Ectodermal cell (in vitro differentiated cells): ENCODE results near the gene TMEM87B.

ENCODE experiments used
- H3K27ac ChIP-seq: 2 replicates; pipeline ENCODE4 v1.7.0; 2013; ENCODE audit warnings: mild to moderate bottlenecking, low read depth, low read length; ENCODE audit not compliant: insufficient read depth, poor library complexity, severe bottlenecking
- H3K27me3 ChIP-seq: 2 replicates; pipeline ENCODE4 v1.7.0; 2013; ENCODE audit warnings: mild to moderate bottlenecking, low read length; ENCODE audit not compliant: insufficient read depth, control insufficient read depth, poor library complexity, severe bottlenecking
- H3K36me3 ChIP-seq: one replicate; pipeline ENCODE4 v1.7.0; 2013; ENCODE audit warnings: low read length; ENCODE audit not compliant: control insufficient read depth, insufficient read depth
- H3K4me1 ChIP-seq: one replicate; pipeline ENCODE4 v1.7.0; 2013; ENCODE audit warnings: low read length; ENCODE audit not compliant: control insufficient read depth, insufficient read depth
- H3K4me3 ChIP-seq: 2 replicates; pipeline ENCODE4 v1.7.0; 2013; ENCODE audit warnings: low read depth, low read length, control low read depth; ENCODE audit not compliant: insufficient read depth
- H3K9me3 ChIP-seq: 2 replicates; pipeline ENCODE4 v1.7.0; 2013; ENCODE audit warnings: mild to moderate bottlenecking, low read length, moderate library complexity; ENCODE audit not compliant: control insufficient read depth
- WGBS, 2 experiments: methylation state at CpG; one replicate each; pipeline ENCODE4 v1.1.7; 2013; ENCODE audit warnings: missing lambda C conversion rate in 2 of 2; 5-methylcytosine and 5-hydroxymethylcytosine counted together

The TMEM87B gene

GRCh38 chr2:112152476-112153178, 97.6 kb downstream of the TMEM87B start:
- Histone ChIP-seq H3K36me3 (peaks cover 4% of the 10 kb centered on the region), H3K27me3 (no peaks in the 10 kb centered on the region), H3K27ac (no peak overlapping the region), H3K4me1 (peaks cover 6% of the 10 kb centered on the region), H3K4me3 (no peak overlapping the region), H3K9me3 (no peaks in the 10 kb centered on the region)
- 93 to 96% methylated on average over 8 of the region's 10 CpGs for WGBS, 2 experiments

- Histone ChIP-seq H3K27ac (no peak overlapping the region), H3K4me1 (peaks cover 6% of the 10 kb centered on the region), H3K27me3 (no peaks in the 10 kb centered on the region), H3K9me3 (no peaks in the 10 kb centered on the region), H3K4me3 (no peak overlapping the region), H3K36me3 (peaks cover 4% of the 10 kb centered on the region)
- 96% methylated on average over 12 of the region's 12 CpGs for WGBS, 2 experiments
Observed at GRCh38 chr2:112153179-112153490, 98.1 kb downstream of the TMEM87B start.

- WGBS, 2 experiments, result 96 to 97% methylated on average over 10 of the region's 10 CpGs
- no peaks in the 10 kb centered on the region for H3K9me3 ChIP-seq
- peaks cover 6% of the 10 kb centered on the region for H3K4me1 ChIP-seq
- H3K27me3 ChIP-seq, result no peaks in the 10 kb centered on the region
- H3K27ac ChIP-seq, result no peak overlapping the region
- no peak overlapping the region for H3K4me3 ChIP-seq
- peaks cover 4% of the 10 kb centered on the region for H3K36me3 ChIP-seq
Observed at GRCh38 chr2:112153501-112153900, 98.4 kb downstream of the TMEM87B start.

GRCh38 chr2:112154246-112155117, 99.4 kb downstream of the TMEM87B start:
- H3K4me1 ChIP-seq, result peaks cover 6% of the 10 kb centered on the region
- WGBS, 2 experiments, result 77% methylated on average over 14 of the region's 14 CpGs
- no peak overlapping the region for H3K4me3 ChIP-seq

GRCh38 chr2:112155331-112156151, 100.5 kb downstream of the TMEM87B start:
- Histone ChIP-seq H3K9me3 (no peaks in the 10 kb centered on the region), H3K36me3 (peaks cover 4% of the 10 kb centered on the region), H3K27ac (no peak overlapping the region), H3K4me1 (peaks cover 6% of the 10 kb centered on the region), H3K27me3 (no peaks in the 10 kb centered on the region), H3K4me3 (no peak overlapping the region)
- 92% methylated on average over 27 of the region's 27 CpGs for WGBS, 2 experiments

More at GRCh38 chr2:112154246-112155117, 99.4 kb downstream of the TMEM87B start:
- H3K36me3 ChIP-seq, result peaks cover 4% of the 10 kb centered on the region
- H3K9me3 ChIP-seq, result no peaks in the 10 kb centered on the region
- H3K27ac ChIP-seq, result no peak overlapping the region
- H3K27me3 ChIP-seq, result no peaks in the 10 kb centered on the region

GRCh38 chr2:112156152-112156986, 101.3 kb downstream of the TMEM87B start:
- no peak overlapping the region for H3K27ac ChIP-seq
- H3K36me3 ChIP-seq, result peaks cover 4% of the 10 kb centered on the region
- H3K27me3 ChIP-seq, result no peaks in the 10 kb centered on the region
- H3K4me1 ChIP-seq, result peaks cover 6% of the 10 kb centered on the region
- H3K4me3 ChIP-seq, result no peak overlapping the region
- 81 to 84% methylated on average over 20 to 21 of the region's 21 CpGs for WGBS, 2 experiments
- no peaks in the 10 kb centered on the region for H3K9me3 ChIP-seq

GRCh38 chr2:112157472-112157871, 102.4 kb downstream of the TMEM87B start:
- 63 to 66% methylated on average over 2 to 3 of the region's 3 CpGs for WGBS, 2 experiments
- Histone ChIP-seq H3K4me3 (no peak overlapping the region), H3K27me3 (no peaks in the 10 kb centered on the region), H3K9me3 (no peaks in the 10 kb centered on the region), H3K36me3 (peaks cover 4% of the 10 kb centered on the region), H3K27ac (no peak overlapping the region), H3K4me1 (peaks cover 6% of the 10 kb centered on the region)

- Histone ChIP-seq H3K4me1 (peaks cover 6% of the 10 kb centered on the region), H3K4me3 (no peak overlapping the region), H3K27ac (no peak overlapping the region), H3K36me3 (no peaks in the 10 kb centered on the region), H3K9me3 (no peaks in the 10 kb centered on the region), H3K27me3 (no peaks in the 10 kb centered on the region)
- 95 to 97% methylated on average over 30 to 31 of the region's 31 CpGs for WGBS, 2 experiments
Observed at GRCh38 chr2:112159454-112159921, 104.4 kb downstream of the TMEM87B start.
